Right lobe of liver (tissue), 6 donors: ENCODE results near the gene SPIB. TPM values are rescaled to one million over a fixed set of nuclear protein-coding genes. Genes with fewer than 3 reads are reported as not detected.

Experiments used
- ATAC-seq, 4 donors: fragments of 200-7000 bp; cut with Tn5 transposase; one replicate each; pipeline ENCODE4 v1.9.1; 2020; ENCODE audit warnings: mild to moderate bottlenecking in 4 of 4, moderate library complexity in 4 of 4
- DNase-seq, 3 donors: peaks; one replicate each; pipeline ENCODE4 v3.0.0-alpha.2; 2020
- H3K27ac ChIP-seq, 3 donors: fragments of 200-600 bp; one replicate each; pipeline ENCODE4 v1.8.0; 2022
- H3K27me3 ChIP-seq, 2 donors: fragments of 200-600 bp; one replicate each; pipeline ENCODE4 v1.8.0; 2022
- H3K36me3 ChIP-seq, 4 donors: fragments of 200-600 bp; sonication (generic) in 1 of 4; one replicate each; pipeline versions ENCODE4 v1.5.1 to v1.8.0; 2017 to 2022; ENCODE audit warnings: control low read depth in 1 of 4
- H3K4me1 ChIP-seq, 4 donors: fragments of 200-600 bp; sonication (generic) in 1 of 4; one replicate each; pipeline versions ENCODE4 v1.5.1 to v1.8.0; 2017 to 2022; ENCODE audit warnings: control low read depth in 1 of 4
- H3K4me3 ChIP-seq, 3 donors: fragments of 200-600 bp; one replicate each; pipeline ENCODE4 v1.8.0; 2022
- H3K9me3 ChIP-seq, 4 donors: fragments of 200-600 bp; sonication (generic) in 1 of 4; one replicate each; pipeline versions ENCODE4 v1.5.1 to v1.8.0; 2017 to 2022; ENCODE audit warnings: control low read depth in 1 of 4
- CTCF ChIP-seq, 4 donors: fragments of 200-600 bp in 3 of 4; fragments of 450-650 bp in 1 of 4; IDR thresholded peaks; one replicate each; pipeline versions ENCODE4 v1.5.1 to v1.8.0; 2016 to 2022; ENCODE audit warnings: antibody characterized with exemption in 4 of 4, mild to moderate bottlenecking in 2 of 4
- POLR2A ChIP-seq: fragments of 450-650 bp; IDR thresholded peaks from one replicate; pipeline ENCODE4 v1.6.1; 2017; ENCODE audit warnings: antibody characterized with exemption, mild to moderate bottlenecking
- WGBS: methylation state at CpG from one replicate; pipeline ENCODE4 v1.1.6; 2018; ENCODE audit warnings: low coverage, low lambda C conversion rate; ENCODE audit not compliant: insufficient coverage; ENCODE audit errors: missing lambda C conversion rate; 5-methylcytosine and 5-hydroxymethylcytosine counted together
- intact Hi-C, 2 donors: fragments of 100-400 bp; cut with DNase I; formaldehyde crosslinking; loops; one replicate each; pipeline versions ENCODE4 v1.11.2 to v1.14.1; 2022
- total RNA-seq, 6 experiments: library from RNA; depleted of rRNA in 2 of 6; stranded (reverse); fragments of >200 nt in 2 of 6; fragmentation: NEBNext Ultra II Directional in 3 of 6; extraction: Animal tissue kit (Norgen Biotek cat#: 25700) in 3 of 6; gene quantifications; one replicate each; pipeline versions ENCODE4 v1.1.0 to v1.2.4, GENCODE V29; 2016 to 2023
- donor health status: DM: no; HTN: yes; CAD: no.
- donor health status: DM: no; HTN: no; CAD: no.
- donor health status: DM: no; HTN: no; CAD: no.
- donor health status: DM: no; HTN: yes; CAD: no.
- donor health status: DM: no; HTN: yes; CAD: no.

SPIB gene
- total RNA-seq, 6 experiments from 2014 or later: 0.51 TPM; not detected in 5

DNA sequence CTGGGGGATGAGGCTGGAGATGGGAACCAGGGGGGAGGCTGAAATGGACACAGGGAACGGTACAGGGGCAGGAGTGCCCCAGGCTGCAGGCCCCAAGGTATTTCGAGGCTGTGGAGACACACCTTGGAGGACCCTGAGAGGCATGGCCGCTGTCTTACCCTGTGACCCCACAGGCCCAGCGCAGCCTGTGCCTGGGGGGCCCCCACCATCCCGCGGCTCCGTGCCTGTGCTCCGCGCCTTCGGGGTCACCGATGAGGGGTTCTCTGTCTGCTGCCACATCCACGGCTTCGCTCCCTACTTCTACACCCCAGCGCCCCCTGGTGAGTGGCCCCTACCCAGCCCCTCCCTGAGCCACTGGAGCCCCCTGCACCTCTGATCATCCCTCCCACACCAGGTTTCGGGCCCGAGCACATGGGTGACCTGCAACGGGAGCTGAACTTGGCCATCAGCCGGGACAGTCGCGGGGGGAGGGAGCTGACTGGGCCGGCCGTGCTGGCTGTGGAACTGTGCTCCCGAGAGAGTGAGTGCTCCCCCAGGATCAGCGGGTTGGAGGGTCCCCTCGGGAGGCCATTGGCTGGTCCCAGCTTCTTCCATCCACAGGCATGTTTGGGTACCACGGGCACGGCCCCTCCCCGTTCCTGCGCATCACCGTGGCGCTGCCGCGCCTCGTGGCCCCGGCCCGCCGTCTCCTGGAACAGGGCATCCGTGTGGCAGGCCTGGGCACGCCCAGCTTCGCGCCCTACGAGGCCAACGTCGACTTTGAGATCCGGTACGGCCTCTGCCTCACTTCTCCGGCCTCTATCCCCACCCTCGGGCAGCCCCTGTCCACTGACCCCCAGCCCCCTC lies 16.9 kb upstream of the SPIB start:
- intact Hi-C loops: no loop called here
- no peak for ATAC-seq
- Histone ChIP-seq H3K4me3 (no peak overlapping the region), H3K27ac (no peak overlapping the region), H3K27me3 (no peaks in the 10 kb centered on the region), H3K4me1 (no peaks in the 10 kb centered on the region), H3K9me3 (no peaks in the 10 kb centered on the region), H3K36me3 (no peaks in the 10 kb centered on the region)
- no peak for TF ChIP-seq POLR2A
- no peak for TF ChIP-seq CTCF (IDR thresholded peaks at IDR 0.05)
- DNase-seq: no peak
- WGBS: no CpG with 5 or more reads among the region's 48 CpGs

DNA sequence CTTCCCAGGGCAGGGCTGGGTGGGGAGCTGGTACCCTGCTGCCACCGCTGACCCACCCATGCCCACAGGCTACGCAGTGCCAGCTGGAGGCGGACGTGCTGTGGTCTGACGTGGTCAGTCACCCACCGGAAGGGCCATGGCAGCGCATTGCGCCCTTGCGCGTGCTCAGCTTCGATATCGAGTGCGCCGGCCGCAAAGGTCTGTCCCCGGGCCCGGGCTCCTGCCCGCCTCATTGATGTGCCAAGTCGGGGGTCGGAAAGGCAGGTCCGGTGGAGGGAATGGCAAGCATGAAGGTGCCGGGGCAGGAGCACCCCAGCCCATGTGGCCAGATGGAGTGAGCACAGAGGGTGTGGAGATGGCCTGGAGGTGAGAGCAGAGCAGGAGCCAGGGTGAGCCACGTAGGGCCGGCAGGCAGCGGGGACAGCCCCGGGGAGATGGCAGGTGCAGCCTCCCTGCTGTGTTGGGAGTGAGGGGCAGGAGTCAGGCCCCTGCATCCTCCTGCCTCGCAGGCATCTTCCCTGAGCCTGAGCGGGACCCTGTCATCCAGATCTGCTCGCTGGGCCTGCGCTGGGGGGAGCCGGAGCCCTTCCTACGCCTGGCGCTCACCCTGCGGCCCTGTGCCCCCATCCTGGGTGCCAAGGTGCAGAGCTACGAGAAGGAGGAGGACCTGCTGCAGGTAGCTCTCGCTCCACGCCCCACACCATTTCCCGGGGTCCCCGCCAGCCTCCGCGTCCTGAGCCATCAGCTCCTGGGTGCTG lies 16.0 kb upstream of the SPIB start:
- DNase-seq: peak in 1 of 3 donors; percentile 43
- Histone ChIP-seq H3K4me3 (no peak overlapping the region), H3K4me1 (no peaks in the 10 kb centered on the region), H3K27ac (no peak overlapping the region), H3K9me3 (no peaks in the 10 kb centered on the region), H3K27me3 (no peaks in the 10 kb centered on the region), H3K36me3 (no peaks in the 10 kb centered on the region)
- no peak for TF ChIP-seq POLR2A
- no peak for TF ChIP-seq CTCF (IDR thresholded peaks at IDR 0.05)
- ATAC-seq: no peak
- 98% methylated on average over 8 of the region's 41 CpGs for WGBS
- intact Hi-C loops: no loop called here

GRCh38 chr19:50406156-50406820 lies 12.4 kb upstream of the SPIB start:
- 66% methylated on average over 7 of the region's 22 CpGs for WGBS

More at GRCh38 chr19:50406156-50406820, 12.4 kb upstream of the SPIB start:
- ATAC-seq (no peak), DNase-seq (peak in 1 of 3 donors; percentile 43)
- intact Hi-C loops: no loop called here
- no peaks in the 10 kb centered on the region for H3K27me3 ChIP-seq
- no peaks in the 10 kb centered on the region for H3K9me3 ChIP-seq
- no peak overlapping the region for H3K4me3 ChIP-seq
- no peaks in the 10 kb centered on the region for H3K4me1 ChIP-seq
- H3K36me3 ChIP-seq: no peaks in the 10 kb centered on the region
- TF ChIP-seq POLR2A (no peak), CTCF (IDR thresholded peaks at IDR 0.05) (no peak)
- H3K27ac ChIP-seq: no peak overlapping the region
